HepG2 (cell line): ENCODE measurements around the gene RAB5B. TPM values are rescaled to one million over a fixed set of nuclear protein-coding genes. Genes with fewer than 3 reads are reported as not detected.
A peak's percentile ranks its signal among the peaks of the same experiment; 100 is the strongest.

Experiments used
- ATAC-seq: fragments of 200-7000 bp; cut with Tn5 transposase; 3 replicates; pipeline ENCODE4 v1.9.1; 2020; ENCODE audit warnings: mild to moderate bottlenecking, moderate library complexity
- BruUV-seq: library from RNA; stranded (reverse); fragments of 400-500 nt; replicated peaks from 2 replicates; lab custom pipeline; 2021; lab: Mats Ljungman, UMichigan
- CTCF ChIA-PET: fragments of 300-600 bp; formaldehyde crosslinking; extraction: SDS; loops from one replicate; lab custom pipeline; 2021; ENCODE audit warnings: low total read pairs, inconsistent platforms, low intra/inter-chr PET ratio; lab: Yijun Ruan, JAX
- POLR2A ChIA-PET: fragments of 350-600 bp; sonication (Branson Sonifier 250); formaldehyde crosslinking; loops from one replicate; lab custom pipeline; 2020; ENCODE audit warnings: antibody characterized with exemption, inconsistent platforms; lab: Yijun Ruan, JAX
- DNase-seq: peaks from one replicate; pipeline ENCODE4 v3.0.0-alpha.2; 2015; ENCODE audit warnings: low spot score
- FAIRE-seq: peaks from 3 replicates; lab custom pipeline; 2011; peaks lifted over from hg19 to GRCh38; lab: Jason Lieb, UNC
- H2AFZ ChIP-seq: one replicate; pipeline ENCODE4 v1.6.1; 2011; ENCODE audit warnings: low read length, inconsistent platforms
- H3K27ac ChIP-seq: fragments of 300-600 bp; 3 replicates; pipeline ENCODE4 v1.8.0; 2011; ENCODE audit warnings: mixed run types, mild to moderate bottlenecking, mixed read lengths, low read length, inconsistent platforms; ENCODE audit not compliant: insufficient read depth; ENCODE audit errors: extremely low read length
- H3K27me3 ChIP-seq, 2 experiments: fragments of 200-600 bp in 1 of 2; 2 replicates in 1 of 2; 3 replicates in 1 of 2; pipeline versions ENCODE4 v1.6.0 to v1.8.0; 2011; ENCODE audit warnings: low read length in 2 of 2, mild to moderate bottlenecking in 2 of 2, moderate library complexity in 2 of 2, inconsistent platforms in 1 of 2; ENCODE audit not compliant: insufficient read depth in 2 of 2, control insufficient read depth in 1 of 2
- H3K36me3 ChIP-seq, 2 experiments: fragments of 200-600 bp in 1 of 2; replicated peaks in 1 of 2; 2 replicates in 1 of 2; 3 replicates in 1 of 2; pipeline versions ENCODE4 v1.5.1 to v1.8.0; 2011; ENCODE audit warnings: low read length in 2 of 2, inconsistent platforms in 1 of 2; ENCODE audit not compliant: insufficient read depth in 2 of 2, control insufficient read depth in 1 of 2
- H3K4me1 ChIP-seq: 2 replicates; pipeline ENCODE4 v1.5.1; 2012; ENCODE audit warnings: low read length, inconsistent platforms; ENCODE audit not compliant: insufficient read depth
- H3K4me2 ChIP-seq: 2 replicates; pipeline ENCODE4 v1.6.0; 2011; ENCODE audit warnings: low read depth, low read length, inconsistent platforms
- H3K4me3 ChIP-seq, 3 experiments: fragments of 200-600 bp in 1 of 3; sonication (generic), shearing (Covaris generic) in 1 of 3; replicated peaks in 1 of 3; 2 replicates each; pipeline ENCODE4 v1.5.1; 2011 to 2016; ENCODE audit warnings: low read length in 3 of 3, inconsistent platforms in 2 of 3, low read depth in 2 of 3, mild to moderate bottlenecking in 2 of 3, control low read depth in 1 of 3, mixed read lengths in 1 of 3; ENCODE audit not compliant: insufficient read depth in 1 of 3
- H3K79me2 ChIP-seq: one replicate; pipeline ENCODE4 v1.6.1; 2011; ENCODE audit warnings: low read length, inconsistent platforms; ENCODE audit not compliant: insufficient read depth
- H3K9ac ChIP-seq: 2 replicates; pipeline ENCODE4 v1.6.0; 2011; ENCODE audit warnings: mild to moderate bottlenecking, low read depth, low read length, inconsistent platforms; ENCODE audit not compliant: insufficient read depth
- H3K9me3 ChIP-seq: 2 replicates; pipeline ENCODE4 v1.5.1; 2012; ENCODE audit warnings: mild to moderate bottlenecking, low read length
- H4K20me1 ChIP-seq: 2 replicates; pipeline ENCODE4 v1.6.0; 2011; ENCODE audit warnings: inconsistent platforms, mild to moderate bottlenecking, low read length, moderate library complexity; ENCODE audit not compliant: insufficient read depth
- AGO2 ChIP-seq: fragments of 200-400 bp; formaldehyde crosslinking; optimal IDR thresholded peaks from 2 replicates; pipeline ENCODE3; 2017; ENCODE audit warnings: mild to moderate bottlenecking, low read depth, low read length, moderate library complexity
- BHLHE40 ChIP-seq: IDR thresholded peaks from 2 replicates; pipeline ENCODE4 v1.6.1; 2011; ENCODE audit warnings: low read length, improper control_type of control experiment
- BRD4 ChIP-seq: sonication (generic); formaldehyde crosslinking; IDR thresholded peaks from 2 replicates; pipeline ENCODE4 v1.4.0; 2020; ENCODE audit warnings: missing genetic modification reagents
- CCAR2 ChIP-seq: fragments of 200-400 bp; formaldehyde crosslinking; optimal IDR thresholded peaks from 2 replicates; pipeline ENCODE3; 2018; ENCODE audit warnings: low read depth, mild to moderate bottlenecking, low read length, moderate library complexity
- ELF3 ChIP-seq: IDR thresholded peaks from 2 replicates; pipeline ENCODE4 v1.6.1; 2016; ENCODE audit warnings: missing genetic modification reagents, missing compliant biosample characterization
- HNRNPK ChIP-seq: fragments of 200-400 bp; formaldehyde crosslinking; IDR thresholded peaks from 2 replicates; pipeline ENCODE4 v1.6.1; 2018; ENCODE audit warnings: low read length, low read depth, moderate library complexity, mild to moderate bottlenecking; ENCODE audit not compliant: poor library complexity, severe bottlenecking
- HOXA3 ChIP-seq: sonication (generic); formaldehyde crosslinking; IDR thresholded peaks from 2 replicates; pipeline ENCODE4 v1.5.0; 2020; ENCODE audit warnings: missing genetic modification reagents
- IKZF1 ChIP-seq: fragments of 450-650 bp; IDR thresholded peaks from 2 replicates; pipeline ENCODE4 v1.7.1; 2016
- JARID2 ChIP-seq: sonication (generic); formaldehyde crosslinking; IDR thresholded peaks from 2 replicates; pipeline ENCODE4 v1.8.1; 2023; ENCODE audit warnings: missing genetic modification reagents, inconsistent platforms; ENCODE audit not compliant: insufficient replicate concordance
- KLF11 ChIP-seq: IDR thresholded peaks from 2 replicates; pipeline ENCODE4 v1.6.1; 2016; ENCODE audit warnings: missing compliant biosample characterization
- MTF1 ChIP-seq: sonication (generic); formaldehyde crosslinking; IDR thresholded peaks from 2 replicates; pipeline ENCODE4 v1.5.0; 2020; ENCODE audit warnings: missing genetic modification reagents
- NBN ChIP-seq: fragments of 450-650 bp; conservative IDR thresholded peaks from 2 replicates; pipeline ENCODE4 v1.6.1; 2017
- RFX3 ChIP-seq: IDR thresholded peaks from 2 replicates; pipeline ENCODE4 v1.6.1; 2016; ENCODE audit warnings: missing biosample characterization, missing genetic modification reagents
- SIN3A ChIP-seq: IDR thresholded peaks from 2 replicates; pipeline ENCODE4 v1.6.1; 2011; ENCODE audit warnings: low read depth, mild to moderate bottlenecking, control low read depth, low read length, borderline replicate concordance
- SMAD1 ChIP-seq: sonication (generic); formaldehyde crosslinking; IDR thresholded peaks from 2 replicates; pipeline ENCODE4 v1.4.0; 2020; ENCODE audit warnings: missing genetic modification reagents, low read depth, mild to moderate bottlenecking, borderline replicate concordance
- TAF1 ChIP-seq: sonication (generic); formaldehyde crosslinking; IDR thresholded peaks from 2 replicates; pipeline ENCODE4 v1.4.0; 2020; ENCODE audit warnings: missing genetic modification reagents
- ZBTB38 ChIP-seq: sonication (generic); formaldehyde crosslinking; IDR thresholded peaks from 2 replicates; pipeline ENCODE4 v1.5.1; 2020; ENCODE audit warnings: mild to moderate bottlenecking, missing genetic modification reagents
- ZEB1 ChIP-seq: IDR thresholded peaks from 2 replicates; pipeline ENCODE4 v1.6.1; 2012; ENCODE audit warnings: mild to moderate bottlenecking, low read depth, inconsistent platforms; ENCODE audit not compliant: insufficient replicate concordance
- ZNF264 ChIP-seq: sonication (generic); formaldehyde crosslinking; IDR thresholded peaks from 2 replicates; pipeline ENCODE4 v1.4.0; 2020; ENCODE audit warnings: missing genetic modification reagents
- ZNF354B ChIP-seq: sonication (generic); formaldehyde crosslinking; IDR thresholded peaks from 2 replicates; pipeline ENCODE4 v1.8.0; 2022; ENCODE audit warnings: mild to moderate bottlenecking, missing genetic modification reagents
- ZNF556 ChIP-seq: sonication (generic); formaldehyde crosslinking; IDR thresholded peaks from 2 replicates; pipeline ENCODE4 v1.4.0; 2020; ENCODE audit warnings: mild to moderate bottlenecking, missing genetic modification reagents, borderline replicate concordance
- ZNF614 ChIP-seq: IDR thresholded peaks from 2 replicates; pipeline ENCODE4 v1.6.1; 2018; ENCODE audit warnings: missing biosample characterization, missing genetic modification reagents, inconsistent platforms, borderline replicate concordance
- WGBS: methylation state at CpG from one replicate; pipeline ENCODE4 v1.1.6; 2017; ENCODE audit warnings: low lambda C conversion rate; 5-methylcytosine and 5-hydroxymethylcytosine counted together
- in situ Hi-C: cut with HindIII; loops from 2 replicates; pipeline ENCODE4 v1.10.0; 2017; ENCODE audit warnings: low pct_unique_long_range_greater_than_20kb; ENCODE audit not compliant: extremely low pct_ligation_motif_present
- intact Hi-C: fragments of 100-400 bp; cut with micrococcal nuclease; formaldehyde crosslinking; loops from one replicate; pipeline ENCODE4 v1.10.0; 2022; ENCODE audit not compliant: unreplicated experiment
- polyA plus RNA-seq, 8 experiments: library from polyadenylated mRNA; depleted of rRNA in 3 of 8; stranded (reverse) in 7 of 8; unstranded in 1 of 8; fragments of >200 nt; fragmentation: Illumina TruSeq in 4 of 8; extraction: Trizol in 4 of 8; gene quantifications; 2 replicates each; pipeline versions ENCODE4 v1.2.1 to v1.2.3, GENCODE V29; 2011 to 2016; ENCODE audit warnings: low read depth in 4 of 8, missing spikeins in 1 of 8, mixed read lengths in 1 of 8; ENCODE audit not compliant: insufficient read depth in 1 of 8
- total RNA-seq, 5 experiments: library from RNA; depleted of rRNA; stranded (reverse); fragments of >200 nt; fragmentation: Illumina TruSeq; extraction: Trizol; gene quantifications; 2 replicates each; pipeline ENCODE4 v1.2.3, GENCODE V29; 2016; ENCODE audit warnings: low read depth in 1 of 5
- TF ChIP-seq, protein P1 (sequence below): sonication (generic); formaldehyde crosslinking; IDR thresholded peaks from 2 replicates; pipeline ENCODE4 v1.8.1; 2023; ENCODE audit warnings: mild to moderate bottlenecking, missing genetic modification reagents

RAB5B gene
- total and polyA plus RNA-seq, 2 of the 13 experiments (the other 11 are each of a cell fraction or from before 2014, with no cell fraction given) = 26.0 to 68.3 TPM

DNA sequence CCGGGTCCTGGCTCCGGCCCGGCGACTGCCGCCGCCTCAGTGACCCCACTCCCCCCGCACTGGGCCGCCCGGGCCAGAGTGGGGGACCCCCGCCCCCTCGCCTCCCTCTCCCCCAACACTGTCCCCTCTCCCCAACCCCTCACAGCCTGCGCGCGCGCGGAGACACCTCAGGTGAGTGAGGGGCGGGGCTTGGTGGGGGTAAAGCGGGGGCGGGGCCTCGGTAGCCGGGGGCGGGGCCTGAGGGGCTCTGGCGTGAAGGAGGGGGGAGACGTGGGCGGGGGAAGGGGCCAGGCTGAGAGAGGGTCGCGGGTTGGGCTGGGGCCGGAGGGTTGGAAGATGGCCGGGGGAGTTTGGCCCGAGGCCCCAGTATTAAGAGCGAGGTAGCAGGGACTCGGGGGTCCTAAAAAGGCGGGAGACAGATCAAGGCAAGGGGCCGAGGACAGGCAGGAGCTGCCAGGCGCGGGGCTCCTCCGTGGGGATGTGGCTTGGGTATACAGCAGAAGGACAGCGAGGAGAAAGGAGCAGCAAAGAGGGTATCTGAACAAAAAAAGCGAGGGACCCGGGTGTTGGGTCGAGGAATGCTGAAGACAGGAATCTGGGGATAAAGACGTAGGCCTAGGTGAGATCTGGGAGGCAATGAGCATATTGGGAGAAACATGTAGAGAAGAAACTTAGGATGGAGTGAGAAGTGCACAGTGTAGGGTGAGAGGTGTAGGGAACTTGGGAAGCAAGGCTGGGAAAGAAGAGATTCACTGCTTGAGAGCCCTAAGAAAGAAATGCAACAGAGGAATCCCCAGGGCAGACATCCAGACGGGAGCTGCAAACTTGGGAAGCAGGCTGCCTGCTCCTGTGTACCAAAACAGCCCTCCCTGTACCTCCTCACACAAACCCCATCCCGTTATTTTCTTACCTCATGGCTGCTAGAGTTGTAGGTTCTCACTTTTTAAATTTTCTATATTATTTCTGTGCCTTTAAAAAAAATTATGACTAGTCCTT lies 34.0 kb downstream of the RAB5B start (continued):
- TF ChIP-seq BRD4 (CRISPR knock-in tag) (no peak), SIN3A (no peak), HNRNPK (peak; percentile 93), JARID2 (CRISPR knock-in tag) (no peak), HOXA3 (0 out of 2 replicates have a peak, but pooled peaks have one; percentile 3), RFX3 (CRISPR knock-in tag) (no peak)

DNA sequence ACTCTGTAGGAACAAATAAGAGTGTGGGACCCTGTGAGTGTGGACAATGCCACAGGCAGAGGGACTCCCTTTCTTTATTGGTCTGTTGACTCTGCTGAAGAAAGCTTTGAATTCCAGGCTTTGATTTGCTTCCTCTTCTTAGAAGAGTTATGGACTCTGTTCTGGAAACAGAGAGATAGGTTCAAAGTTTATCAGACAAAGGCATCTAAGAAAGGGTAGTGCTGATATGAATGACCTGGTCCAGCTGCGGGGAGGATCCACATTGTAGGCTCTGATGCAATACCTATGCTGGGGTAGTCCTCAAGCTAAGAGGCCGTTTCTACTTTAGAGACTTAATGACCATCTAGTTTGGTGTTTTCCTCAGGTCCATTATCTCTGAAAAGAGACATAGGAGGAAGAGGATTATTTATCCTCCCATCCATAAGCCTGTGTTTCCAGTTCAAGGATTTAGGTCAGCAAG lies 36.3 kb downstream of the RAB5B start:
- Histone ChIP-seq H3K4me1 (peaks cover 92% of the 10 kb centered on the region), H4K20me1 (no peaks in the 10 kb centered on the region), H2AFZ (no peak overlapping the region), H3K9me3 (no peaks in the 10 kb centered on the region), H3K9ac (peak overlapping the region; percentile 30; the same call in 1 of the 2 replicates), H3K27ac (peak overlapping the region; percentile 63), H3K4me3 (peak overlapping the region in 1 of 3 experiments; percentile 1; a peak in 2 of 6 replicates), H3K4me2 (peak overlapping the region; percentile 61), H3K79me2 (no peaks in the 10 kb centered on the region), H3K27me3 (no peaks in the 10 kb centered on the region; a peak in 1 of 5 replicates), H3K36me3 (no peaks in the 10 kb centered on the region; a peak in 1 of 5 replicates)
- DNase-seq (peak; percentile 84), FAIRE-seq (peak; percentile 91), ATAC-seq (peak; percentile 33)
- intact Hi-C loops = loop anchor here (2.0 kb wide), 1 partner anchor 13 kb away; the partner anchor contains the start of gene SUOX
- in situ Hi-C loops = no loop called here
- BruUV-seq = TSS peak; percentile 41
- 0% methylated on average over 2 of the region's 2 CpGs for WGBS
- POLR2A ChIA-PET = interaction anchor here (0.5 to 3.0 kb wide), 9 partner anchors 9 to 289 kb away, joined by 3 to 27 read pairs (median 6); partner anchors contain the start of genes IKZF4, ORMDL2, RAB5B and SARNP
- CTCF ChIA-PET = no interaction called here
- TF ChIP-seq MTF1 (CRISPR knock-in tag) (no peak), ZNF556 (CRISPR knock-in tag) (0 out of 2 replicates have a peak, but pooled peaks have one; percentile 20), SMAD1 (CRISPR knock-in tag) (no peak), NBN (no peak), ZNF264 (CRISPR knock-in tag) (0 out of 2 replicates have a peak, but pooled peaks have one; percentile 39), ZNF354B (CRISPR knock-in tag) (no peak), ELF3 (CRISPR knock-in tag) (peak; percentile 74), BHLHE40 (no peak), ZNF614 (CRISPR knock-in tag) (peak; percentile 52), IKZF1 (no peak), TAF1 (CRISPR knock-in tag) (no peak), ZBTB38 (no peak), KLF11 (CRISPR knock-in tag) (no peak), CCAR2 (no peak), AGO2 (no peak), ZEB1 (no peak)
- TF ChIP-seq, protein P1, sequence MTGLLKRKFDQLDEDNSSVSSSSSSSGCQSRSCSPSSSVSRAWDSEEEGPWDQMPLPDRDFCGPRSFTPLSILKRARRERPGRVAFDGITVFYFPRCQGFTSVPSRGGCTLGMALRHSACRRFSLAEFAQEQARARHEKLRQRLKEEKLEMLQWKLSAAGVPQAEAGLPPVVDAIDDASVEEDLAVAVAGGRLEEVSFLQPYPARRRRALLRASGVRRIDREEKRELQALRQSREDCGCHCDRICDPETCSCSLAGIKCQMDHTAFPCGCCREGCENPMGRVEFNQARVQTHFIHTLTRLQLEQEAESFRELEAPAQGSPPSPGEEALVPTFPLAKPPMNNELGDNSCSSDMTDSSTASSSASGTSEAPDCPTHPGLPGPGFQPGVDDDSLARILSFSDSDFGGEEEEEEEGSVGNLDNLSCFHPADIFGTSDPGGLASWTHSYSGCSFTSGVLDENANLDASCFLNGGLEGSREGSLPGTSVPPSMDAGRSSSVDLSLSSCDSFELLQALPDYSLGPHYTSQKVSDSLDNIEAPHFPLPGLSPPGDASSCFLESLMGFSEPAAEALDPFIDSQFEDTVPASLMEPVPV (CRISPR knock-in tag) = no peak
